Psoas muscle (tissue), 8 donors: ENCODE data around the gene NFIC. TPM values are rescaled to one million over a fixed set of nuclear protein-coding genes. Genes with fewer than 3 reads are reported as not detected.
"Not testable (repeated sequence)": the region's sequence is repeated elsewhere in the genome, so short reads cannot be mapped to it uniquely, and the experiment has no call there.

Source experiments
- ATAC-seq, 4 donors: fragments of 200-7000 bp; cut with Tn5 transposase; one replicate each; pipeline ENCODE4 v1.9.1; 2020; ENCODE audit warnings: moderate library complexity in 3 of 4, mild to moderate bottlenecking in 2 of 4
- DNase-seq, 2 donors: peaks; one replicate each; pipeline ENCODE4 v3.0.0-alpha.2; 2020
- H3K27ac ChIP-seq: fragments of 200-600 bp; one replicate; pipeline ENCODE4 v1.8.0; 2022
- H3K27me3 ChIP-seq, 3 donors: fragments of 200-600 bp in 1 of 3; one replicate each; pipeline versions ENCODE4 v1.6.1 to v1.8.0; 2013 to 2022; ENCODE audit warnings: low read length in 2 of 3, mild to moderate bottlenecking in 2 of 3, moderate library complexity in 1 of 3; ENCODE audit not compliant: insufficient read depth in 3 of 3
- H3K36me3 ChIP-seq, 2 donors: fragments of 200-600 bp in 1 of 2; one replicate each; pipeline versions ENCODE4 v1.6.1 to v1.8.0; 2013 to 2022; ENCODE audit warnings: low read depth in 1 of 2, mild to moderate bottlenecking in 1 of 2, moderate library complexity in 1 of 2; ENCODE audit not compliant: insufficient read depth in 1 of 2
- H3K4me1 ChIP-seq: fragments of 200-600 bp; one replicate; pipeline ENCODE4 v1.8.0; 2022
- H3K4me3 ChIP-seq: fragments of 200-600 bp; one replicate; pipeline ENCODE4 v1.8.0; 2022; ENCODE audit warnings: mild to moderate bottlenecking
- H3K9me3 ChIP-seq: fragments of 200-600 bp; one replicate; pipeline ENCODE4 v1.8.0; 2022
- WGBS, 3 donors: extraction: QIAGEN DNeasy Blood & Tissue Kit; methylation state at CpG; one replicate each; pipeline versions ENCODE4 v1.1.6 to v1.1.7; 2013; 5-methylcytosine and 5-hydroxymethylcytosine counted together
- intact Hi-C, 2 donors: fragments of 100-400 bp; cut with DNase I; formaldehyde crosslinking; loops; one replicate each; pipeline versions ENCODE4 v1.11.0 to v1.14.2; 2022
- polyA plus RNA-seq, 3 donors: library from polyadenylated mRNA; stranded (reverse); fragments of 200-250 nt; gene quantifications; one replicate each; pipeline ENCODE4 v1.2.3, GENCODE V29; 2013
- total RNA-seq, 4 donors: library from RNA; stranded (reverse); fragmentation: NEBNext Ultra II Directional in 2 of 4; extraction: Animal tissue kit (Norgen Biotek cat#: 25700) in 2 of 4; gene quantifications; one replicate each; pipeline versions ENCODE4 v1.2.1 to v1.2.4, GENCODE V29; 2021 to 2023
- TF ChIP-seq, protein P1 (sequence below): fragments of 200-600 bp; IDR thresholded peaks from one replicate; pipeline ENCODE4 v1.8.0; 2022; ENCODE audit warnings: antibody characterized with exemption
- donor health status: healthy with polysubstance abuse.
- donor health status: DM: no; HTN: no; CAD: no; lungs with moderate emphysema.
- donor health status: Bipolar disorder and iron deficiency.
- donor health status: healthy.
- donor health status: DM: yes; HTN: yes; CAD: no.
- donor health status: DM: no; HTN: no; CAD: no.
- donor health status: DM: no; HTN: no; CAD: no.
- donor health status: DM: yes; HTN: yes; CAD: no.

NFIC gene
- total and polyA plus RNA-seq, 7 donors: 100.0 to 439 (median 270) TPM

DNA sequence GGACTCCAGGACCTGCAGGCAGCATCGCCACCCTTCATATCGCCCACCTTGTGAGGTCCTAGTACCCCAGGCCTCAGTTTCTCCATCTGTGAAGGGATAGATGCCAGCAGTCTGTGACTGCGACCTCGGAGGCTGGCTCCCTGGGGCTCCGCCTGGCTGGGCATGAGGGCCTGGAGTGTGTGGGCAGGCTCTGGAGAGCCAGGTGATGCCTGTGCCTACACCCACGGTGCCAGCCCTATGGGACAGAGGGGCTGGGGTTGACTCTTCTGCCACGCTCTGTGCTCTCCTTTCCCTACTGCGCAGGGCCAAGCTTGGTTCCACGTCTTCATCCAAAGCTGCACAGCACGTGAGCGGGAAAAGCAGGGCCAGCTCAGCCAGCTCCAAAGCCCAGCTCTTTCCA, 26.0 kb upstream of the NFIC start:
- ATAC-seq (no peak), DNase-seq (no peak)
- intact Hi-C loops: no loop called here
- H3K27me3 ChIP-seq: no peaks in the 10 kb centered on the region
- H3K36me3 ChIP-seq: no peaks in the 10 kb centered on the region
- peaks cover 32% of the 10 kb centered on the region for H3K4me1 ChIP-seq
- H3K9me3 ChIP-seq: no peaks in the 10 kb centered on the region
- TF ChIP-seq, protein P1, sequence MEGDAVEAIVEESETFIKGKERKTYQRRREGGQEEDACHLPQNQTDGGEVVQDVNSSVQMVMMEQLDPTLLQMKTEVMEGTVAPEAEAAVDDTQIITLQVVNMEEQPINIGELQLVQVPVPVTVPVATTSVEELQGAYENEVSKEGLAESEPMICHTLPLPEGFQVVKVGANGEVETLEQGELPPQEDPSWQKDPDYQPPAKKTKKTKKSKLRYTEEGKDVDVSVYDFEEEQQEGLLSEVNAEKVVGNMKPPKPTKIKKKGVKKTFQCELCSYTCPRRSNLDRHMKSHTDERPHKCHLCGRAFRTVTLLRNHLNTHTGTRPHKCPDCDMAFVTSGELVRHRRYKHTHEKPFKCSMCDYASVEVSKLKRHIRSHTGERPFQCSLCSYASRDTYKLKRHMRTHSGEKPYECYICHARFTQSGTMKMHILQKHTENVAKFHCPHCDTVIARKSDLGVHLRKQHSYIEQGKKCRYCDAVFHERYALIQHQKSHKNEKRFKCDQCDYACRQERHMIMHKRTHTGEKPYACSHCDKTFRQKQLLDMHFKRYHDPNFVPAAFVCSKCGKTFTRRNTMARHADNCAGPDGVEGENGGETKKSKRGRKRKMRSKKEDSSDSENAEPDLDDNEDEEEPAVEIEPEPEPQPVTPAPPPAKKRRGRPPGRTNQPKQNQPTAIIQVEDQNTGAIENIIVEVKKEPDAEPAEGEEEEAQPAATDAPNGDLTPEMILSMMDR: no peak
- WGBS, 3 donors: 66 to 78% (median 76%) methylated on average over 11 of the region's 11 CpGs
- no peak overlapping the region for H3K4me3 ChIP-seq
- H3K27ac ChIP-seq: no peak overlapping the region

DNA sequence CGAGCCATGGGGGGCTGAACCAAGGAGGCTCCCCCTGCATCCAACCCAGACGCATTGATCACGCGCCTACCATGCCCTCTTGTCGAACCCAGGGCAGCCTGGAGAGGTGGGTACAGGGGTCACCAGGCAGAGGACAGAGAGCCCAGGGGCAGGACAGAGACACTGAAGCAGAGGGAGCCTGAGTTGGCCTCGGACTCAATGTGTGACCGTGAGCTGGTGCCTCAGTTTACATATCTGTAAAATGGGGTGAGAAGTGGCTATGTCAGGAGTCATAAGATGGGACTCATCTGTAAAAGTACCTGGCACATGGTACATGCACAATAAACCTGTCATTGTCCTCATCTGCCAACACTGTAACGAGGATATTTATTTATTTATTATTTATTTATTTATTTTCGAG, 24.1 kb upstream of the NFIC start:
- no peak for ATAC-seq
- no peaks in the 10 kb centered on the region for H3K36me3 ChIP-seq
- TF ChIP-seq, protein P1: no peak
- H3K27ac ChIP-seq: no peak overlapping the region
- 92% methylated on average over 9 of the region's 9 CpGs for WGBS, 3 donors
- intact Hi-C loops: no loop called here
- H3K9me3 ChIP-seq: no peaks in the 10 kb centered on the region
- no peaks in the 10 kb centered on the region for H3K27me3 ChIP-seq
- no peak for DNase-seq
- H3K4me3 ChIP-seq: no peak overlapping the region
- H3K4me1 ChIP-seq: peaks cover 26% of the 10 kb centered on the region

DNA sequence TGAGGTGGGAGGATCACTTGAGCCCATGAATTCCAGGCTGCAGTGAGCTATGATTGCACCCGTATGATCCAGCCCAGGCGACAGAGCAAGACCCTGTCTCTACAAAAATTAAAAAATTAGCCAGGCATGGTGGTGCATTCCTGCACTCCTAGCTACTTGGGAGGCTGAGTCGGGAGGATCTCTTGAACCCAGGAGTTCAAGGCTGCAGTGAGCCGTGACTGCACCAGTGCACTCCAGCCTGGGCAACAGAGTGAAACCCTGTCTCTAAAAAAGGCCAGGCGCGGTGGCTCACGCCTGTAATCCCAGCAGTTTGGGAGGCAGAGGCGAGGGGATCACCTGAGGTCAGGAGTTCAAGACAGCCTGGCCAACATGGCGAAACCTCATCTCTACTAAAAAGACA, 23.4 kb upstream of the NFIC start:
- DNase-seq, H3K36me3 ChIP-seq, H3K9me3 ChIP-seq, H3K27me3 ChIP-seq, intact Hi-C loops, H3K4me3 ChIP-seq, ATAC-seq: not testable (repeated sequence)
- WGBS, 3 donors: 83 to 87% (median 85%) methylated on average over 9 of the region's 9 CpGs
- H3K4me1 ChIP-seq: peaks cover 23% of the 10 kb centered on the region
- H3K27ac ChIP-seq: peak overlapping the region; percentile 57

DNA sequence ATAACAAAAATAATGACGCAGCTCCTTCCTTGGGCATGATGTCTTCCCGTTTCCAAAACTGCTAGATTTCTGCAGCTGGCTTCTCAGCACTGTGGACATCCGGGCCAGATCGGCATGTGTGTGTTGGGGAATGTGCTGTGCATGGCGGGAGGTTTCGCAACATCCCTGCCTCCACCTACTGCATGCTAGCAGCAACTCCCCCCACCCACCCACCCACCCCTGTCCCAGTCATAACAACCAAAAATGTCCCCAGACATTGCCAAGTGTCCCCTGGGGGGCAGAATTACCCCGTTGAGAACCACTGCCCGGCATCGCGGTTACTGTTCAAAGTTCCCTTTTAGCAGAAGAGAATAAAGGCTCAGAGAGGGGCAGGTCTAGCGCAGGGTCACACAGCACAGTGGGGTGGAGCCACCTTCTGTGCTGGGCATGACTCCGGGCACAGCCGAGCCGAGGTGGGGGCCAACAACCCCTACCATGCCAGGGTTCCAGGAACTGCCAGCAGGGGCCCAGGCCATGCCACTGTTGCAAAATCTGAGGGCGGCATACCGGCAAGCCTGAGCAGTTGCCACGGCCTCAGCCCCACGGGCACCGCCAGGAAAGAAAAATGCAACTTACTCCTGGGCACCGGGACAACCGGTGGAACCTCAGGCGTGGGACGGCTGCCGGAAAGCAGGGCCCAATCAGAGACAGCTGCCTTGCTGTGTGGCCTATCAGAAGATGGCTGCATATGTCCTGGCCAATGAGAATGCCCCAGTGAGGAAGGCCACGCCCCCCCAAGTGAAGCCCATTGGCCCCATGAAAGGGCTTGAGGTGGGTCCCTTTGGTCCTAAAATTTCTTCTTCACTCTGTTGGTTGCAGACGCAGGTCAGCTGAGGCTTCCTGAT, 22.5 kb upstream of the NFIC start:
- intact Hi-C loops: no loop called here
- Histone ChIP-seq H3K4me3 (peak overlapping the region; percentile 44), H3K27me3 (no peaks in the 10 kb centered on the region), H3K4me1 (peaks cover 23% of the 10 kb centered on the region), H3K9me3 (no peaks in the 10 kb centered on the region), H3K27ac (peak overlapping the region; percentile 57), H3K36me3 (no peaks in the 10 kb centered on the region)
- TF ChIP-seq, protein P1: no peak
- DNase-seq: peak; percentile 87 to 91
- peak; percentile 83 to 90 (median 88) for ATAC-seq
- WGBS, 3 donors: 12 to 31% (median 16%) methylated on average over 26 of the region's 26 CpGs

DNA sequence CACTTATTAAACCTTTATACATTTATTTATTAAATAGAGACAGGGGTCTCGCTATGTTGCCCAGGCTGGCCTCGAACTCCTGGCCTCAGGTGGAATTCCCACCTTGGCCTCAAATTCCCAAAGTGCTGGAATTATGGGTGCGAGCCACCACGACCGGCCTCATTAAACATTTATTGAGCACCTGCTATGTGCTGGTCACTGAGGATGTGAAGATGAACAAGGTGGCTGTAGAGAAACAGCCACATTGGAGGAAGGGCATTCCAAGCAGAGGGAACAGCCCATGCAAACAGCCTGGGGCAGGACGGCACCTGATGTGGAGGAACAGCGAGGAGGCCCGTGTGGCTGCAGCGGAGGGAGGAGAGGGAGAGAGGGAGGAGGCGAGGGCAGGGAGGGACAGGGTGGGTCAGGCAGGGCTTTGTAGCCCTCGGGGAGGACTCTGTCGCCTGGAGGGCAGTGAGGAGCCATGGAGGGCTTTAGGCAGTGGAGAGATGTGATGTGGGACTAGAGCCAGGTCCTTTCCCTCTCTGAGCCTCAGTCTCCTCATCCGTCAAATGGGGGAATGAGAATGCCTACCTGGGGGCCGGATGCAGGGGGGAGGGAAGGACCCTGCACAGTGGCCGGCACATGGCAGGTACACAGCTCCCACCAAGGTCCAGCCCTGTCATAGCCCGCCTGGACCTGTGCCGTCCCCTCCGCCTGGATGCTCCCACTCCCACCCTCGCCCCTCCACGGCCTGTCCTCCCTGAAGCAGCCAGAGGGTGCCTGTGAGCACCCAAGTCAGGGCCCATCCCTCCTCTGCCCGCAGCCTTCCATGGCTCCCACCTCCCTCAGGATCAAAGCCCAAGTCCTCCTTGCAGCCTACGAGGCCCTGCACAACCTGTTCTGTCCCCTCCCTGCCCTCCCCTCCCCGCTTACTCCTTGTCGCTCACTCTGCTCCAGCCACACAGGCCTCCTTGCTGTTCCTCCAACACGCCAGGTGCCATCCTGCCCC, 21.5 kb upstream of the NFIC start:
- H3K27me3 ChIP-seq: no peaks in the 10 kb centered on the region
- H3K9me3 ChIP-seq: no peaks in the 10 kb centered on the region
- no peak overlapping the region for H3K4me3 ChIP-seq
- WGBS, 3 donors: 90 to 92% (median 90%) methylated on average over 22 to 25 of the region's 25 CpGs
- ATAC-seq (no peak), DNase-seq (no peak)
- H3K27ac ChIP-seq: no peak overlapping the region
- no peaks in the 10 kb centered on the region for H3K36me3 ChIP-seq
- TF ChIP-seq, protein P1: no peak
- peaks cover 23% of the 10 kb centered on the region for H3K4me1 ChIP-seq
- intact Hi-C loops: loop anchor here (5.0 kb wide), 1 partner anchor 87 kb away; no protein-coding TSS in a partner anchor
